ENCODE results near the gene KANSL1.
"Not testable (repeated sequence)": the region's sequence is repeated elsewhere in the genome, so short reads cannot be mapped to it uniquely, and the experiment has no call there.

KANSL1 gene

DNA sequence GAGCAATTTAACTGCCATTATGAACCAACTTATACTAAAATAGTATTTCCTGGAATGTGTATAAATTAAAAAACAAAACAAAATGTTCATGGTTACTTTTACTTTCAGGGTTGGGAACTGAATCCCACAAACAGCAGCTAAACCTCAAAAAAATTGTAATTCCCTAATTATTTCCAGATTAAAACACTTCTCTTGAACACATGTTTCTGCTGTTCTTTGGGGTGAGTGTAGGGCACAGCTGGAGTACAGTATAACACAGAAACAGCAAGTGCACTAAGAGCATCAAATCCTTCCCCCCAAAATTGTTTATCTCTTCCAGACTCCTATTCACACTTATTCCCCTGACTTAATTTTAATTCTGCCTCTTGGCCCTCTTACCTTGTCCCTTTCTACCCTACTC is 56.4 kb downstream of the KANSL1 start:
- DNase-seq, result no peak

DNA sequence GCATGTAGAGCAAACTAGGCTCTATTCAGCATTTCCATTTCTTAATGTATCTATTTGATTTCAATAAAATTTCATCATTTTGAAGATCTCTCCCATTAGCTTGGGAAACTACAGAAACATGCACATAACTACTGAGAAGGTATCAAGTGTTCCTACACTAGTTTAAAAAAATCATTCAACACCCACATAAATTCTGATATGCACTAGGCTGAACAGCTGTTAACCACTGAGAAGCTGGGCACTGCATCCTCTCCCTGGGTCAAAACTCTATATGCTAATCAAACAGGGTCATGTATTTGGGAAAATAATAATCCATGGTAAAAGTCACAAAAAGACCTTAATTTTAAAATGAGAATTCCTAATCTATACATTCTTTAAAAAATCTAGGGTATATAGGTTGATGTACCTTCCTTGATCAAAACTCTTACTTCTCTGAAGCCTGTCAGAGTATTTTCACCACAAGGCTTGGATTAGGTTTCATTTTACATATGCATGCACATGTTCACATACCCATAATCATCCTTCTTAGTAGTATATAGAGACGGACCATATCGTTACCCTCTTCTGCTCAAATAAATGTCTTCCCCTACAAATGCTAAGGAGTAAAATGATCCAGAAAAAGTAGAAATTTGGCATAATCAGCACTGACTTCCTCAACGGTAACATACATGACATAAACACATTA is 57.2 kb downstream of the KANSL1 start:
- no peak for DNase-seq

DNA sequence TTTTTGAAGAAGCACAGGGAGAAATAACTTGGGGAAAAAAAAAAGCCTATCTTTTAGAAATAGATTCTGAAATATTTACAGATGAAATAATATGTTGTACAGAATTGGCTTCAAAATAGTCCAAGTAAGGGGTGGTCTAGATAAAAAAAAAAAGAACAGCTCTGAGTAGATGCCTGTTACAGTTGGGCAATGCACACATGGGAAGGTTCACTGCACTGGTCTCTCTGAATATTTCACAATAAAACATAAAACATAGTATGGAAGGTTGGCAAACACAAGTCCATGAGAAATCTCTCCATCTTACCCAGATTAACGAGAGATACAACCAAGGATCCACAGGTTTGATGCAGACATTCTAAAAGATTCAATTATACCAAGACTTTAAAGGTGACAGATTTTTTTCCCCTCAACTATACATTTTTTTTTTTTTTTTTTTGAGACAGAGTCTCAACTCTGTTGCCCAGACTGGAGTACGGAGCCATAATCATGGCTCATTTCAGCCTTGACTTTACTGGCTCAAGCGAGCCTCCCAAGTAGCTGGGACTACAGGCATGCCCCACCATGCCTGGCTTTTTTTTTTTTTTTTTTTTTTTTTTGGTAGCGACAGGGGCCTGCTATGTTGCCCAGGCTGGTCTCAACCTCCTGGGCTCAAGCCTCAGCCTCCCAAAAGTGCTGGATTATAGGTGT is 58.0 kb downstream of the KANSL1 start:
- no peak for DNase-seq

DNA sequence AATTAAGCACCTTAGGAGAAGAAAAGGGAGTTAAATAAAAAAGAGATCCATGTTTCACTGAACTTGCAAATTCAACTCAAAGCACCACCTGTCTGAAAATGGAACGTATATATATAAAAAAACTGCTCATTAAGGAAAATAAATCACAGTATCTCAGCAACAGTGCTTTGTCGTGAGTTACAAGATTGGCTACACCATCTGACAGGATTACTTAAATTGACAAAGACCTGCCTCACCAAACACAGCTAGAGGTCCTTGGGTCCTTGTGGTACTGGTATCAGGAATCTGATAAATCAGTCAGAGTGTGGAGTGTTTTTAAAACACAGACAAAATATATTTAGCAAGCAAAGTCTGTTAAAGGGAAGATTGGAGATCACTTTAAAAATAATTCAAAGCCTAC is 63.9 kb downstream of the KANSL1 start:
- no peak for DNase-seq

DNA sequence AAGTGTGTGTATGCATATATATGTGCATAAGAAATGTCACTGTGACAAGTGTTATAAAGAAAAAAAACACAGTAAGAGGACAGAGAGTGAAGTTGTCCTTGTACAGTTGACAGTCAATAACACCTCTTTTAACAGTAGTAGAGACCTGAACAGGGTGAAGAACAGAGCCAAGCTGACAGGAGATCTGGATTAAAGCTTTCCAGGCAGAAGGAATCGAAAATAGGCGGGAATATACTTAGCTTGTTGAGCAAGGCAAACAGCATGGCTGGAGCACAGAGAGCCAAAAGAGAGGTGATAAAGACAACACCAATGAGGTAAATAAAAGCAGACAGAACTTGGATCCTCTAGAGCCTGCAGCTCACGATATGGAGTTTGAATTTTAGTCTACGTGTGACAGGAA is 64.8 kb downstream of the KANSL1 start:
- DNase-seq, result no peak

DNA sequence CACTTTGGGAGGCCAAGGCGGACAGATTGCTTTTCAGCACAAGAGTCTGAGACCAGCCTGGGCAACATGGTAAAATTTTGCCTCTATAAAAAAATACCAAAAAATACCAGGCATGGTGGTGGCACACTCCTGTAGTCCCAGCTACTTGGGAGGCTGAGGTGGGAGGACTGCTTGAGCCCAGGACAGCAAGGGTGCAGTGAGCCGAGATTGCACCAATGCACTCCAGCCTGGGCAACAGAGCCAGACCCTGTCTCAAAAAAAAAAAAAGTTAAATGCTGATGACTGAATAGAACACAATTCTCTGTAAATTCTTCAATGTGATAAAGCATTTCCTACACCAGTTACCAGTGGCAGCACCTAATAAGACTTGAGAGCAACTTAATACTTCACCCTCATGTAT is 65.7 kb downstream of the KANSL1 start:
- no peak for DNase-seq

DNA sequence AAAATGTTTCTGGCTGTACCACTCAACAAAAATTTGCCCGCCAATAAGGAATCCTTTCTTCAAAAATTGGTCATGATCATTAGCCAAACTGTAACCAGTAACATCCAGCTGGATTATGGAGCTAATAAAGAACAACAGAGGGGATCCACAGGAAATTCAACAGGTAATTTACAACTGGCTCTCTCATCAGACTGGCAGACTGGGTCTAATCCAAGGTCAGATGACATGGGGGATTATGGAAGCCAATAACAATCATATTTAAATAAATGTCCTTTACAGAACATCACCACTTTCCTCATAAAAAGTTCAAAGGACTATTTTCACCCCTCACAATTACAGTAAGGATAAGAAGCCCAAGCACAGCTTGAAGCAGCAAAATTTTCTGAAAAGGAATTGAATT is 66.4 kb downstream of the KANSL1 start:
- DNase-seq, result no peak

DNA sequence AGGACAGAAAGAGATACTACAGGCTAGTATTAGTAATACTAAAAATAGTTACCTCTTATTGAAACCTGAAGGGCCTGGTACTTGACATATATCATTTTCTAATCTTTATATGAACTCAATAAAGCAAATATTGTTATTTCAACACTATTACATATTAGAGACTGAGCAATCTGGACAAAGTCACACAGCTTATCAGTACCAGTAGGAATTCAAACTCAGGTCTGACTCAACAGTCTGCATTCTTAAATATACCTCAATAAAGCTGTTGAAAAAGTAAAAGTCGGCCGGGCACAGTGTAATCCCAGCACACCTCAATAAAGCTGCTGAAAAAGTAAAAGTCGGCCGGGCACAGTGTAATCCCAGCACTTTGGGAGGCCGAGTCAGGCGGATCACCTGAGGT is 67.4 kb downstream of the KANSL1 start:
- no peak for DNase-seq

DNA sequence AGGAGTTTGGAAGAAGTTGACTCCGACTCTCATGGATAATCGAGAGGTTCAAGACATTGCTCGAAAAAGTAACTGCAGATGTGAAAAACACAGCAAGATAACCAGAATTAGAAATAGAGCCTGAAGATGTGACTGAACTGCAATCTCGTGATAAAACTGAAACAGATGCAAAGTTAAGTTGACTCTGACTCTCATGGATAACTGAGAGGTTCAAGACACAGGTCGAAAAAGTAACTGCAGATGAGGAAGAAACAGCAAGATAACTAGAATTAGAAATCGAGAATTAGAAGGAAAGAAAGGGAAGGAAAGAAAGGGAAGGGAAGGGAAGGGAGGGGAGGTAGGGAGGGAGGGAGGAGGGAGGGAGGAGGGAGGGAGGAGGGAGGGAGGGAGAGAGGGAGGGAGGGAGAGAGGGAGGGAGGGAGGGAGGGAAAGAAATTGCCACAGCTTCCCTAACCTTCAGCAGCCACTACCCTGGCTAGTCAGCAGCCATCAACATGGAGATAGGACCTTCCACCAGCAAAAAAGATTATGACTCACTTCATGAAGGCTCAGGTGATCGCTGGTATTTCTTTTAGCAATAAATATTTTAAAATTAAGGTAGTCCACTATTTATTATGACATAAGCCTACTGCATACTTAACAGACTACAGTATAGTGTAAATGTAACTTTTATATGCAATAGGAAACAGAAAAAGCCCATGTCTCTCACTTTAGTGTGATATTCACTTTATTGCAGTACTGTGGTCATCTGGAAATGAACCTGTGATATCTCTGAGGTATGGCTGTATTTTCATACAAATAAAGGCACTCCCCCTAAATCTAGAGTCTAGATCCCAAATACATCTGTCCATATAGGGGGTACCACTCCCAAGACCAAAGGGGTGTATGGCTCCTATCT is 68.3 kb downstream of the KANSL1 start:
- DNase-seq, result no peak

DNA sequence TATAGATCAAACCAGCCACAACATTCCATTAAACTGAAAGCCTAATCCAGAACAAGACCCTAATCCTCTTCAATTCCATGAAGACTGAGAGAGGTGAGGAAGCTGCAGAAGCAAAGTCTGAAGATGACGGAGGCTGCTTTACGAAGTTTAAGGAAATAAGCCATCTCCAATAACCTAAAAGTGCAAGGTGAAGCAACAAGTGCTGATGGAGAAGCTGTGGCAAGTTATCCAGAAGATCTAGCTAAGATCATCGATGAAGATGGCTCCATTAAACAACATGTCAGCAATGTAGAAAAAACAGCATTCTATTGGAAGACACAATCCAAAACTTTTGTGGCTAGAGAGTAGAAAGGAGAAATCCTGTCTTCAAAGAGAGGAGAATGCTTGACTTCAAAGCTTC is 69.6 kb downstream of the KANSL1 start:
- no peak for DNase-seq

DNA sequence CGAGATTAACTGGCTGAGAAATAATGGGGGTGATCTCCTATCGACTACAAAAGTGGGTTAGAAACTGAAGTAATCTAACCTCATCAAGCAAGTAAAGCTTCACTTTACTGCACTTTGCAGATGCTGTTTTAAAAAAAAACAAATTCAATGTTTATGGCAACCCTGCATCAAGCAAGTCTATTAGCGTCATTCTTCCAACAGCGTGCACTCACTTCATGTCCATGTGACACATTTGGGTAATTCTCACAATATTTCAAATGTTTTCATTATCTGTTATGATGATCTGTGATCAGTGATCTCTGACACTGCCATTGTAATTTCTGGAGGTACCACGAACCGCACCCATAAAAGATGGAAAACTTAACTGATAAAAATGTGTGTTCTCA is 70.8 kb downstream of the KANSL1 start:
- no peak for DNase-seq

DNA sequence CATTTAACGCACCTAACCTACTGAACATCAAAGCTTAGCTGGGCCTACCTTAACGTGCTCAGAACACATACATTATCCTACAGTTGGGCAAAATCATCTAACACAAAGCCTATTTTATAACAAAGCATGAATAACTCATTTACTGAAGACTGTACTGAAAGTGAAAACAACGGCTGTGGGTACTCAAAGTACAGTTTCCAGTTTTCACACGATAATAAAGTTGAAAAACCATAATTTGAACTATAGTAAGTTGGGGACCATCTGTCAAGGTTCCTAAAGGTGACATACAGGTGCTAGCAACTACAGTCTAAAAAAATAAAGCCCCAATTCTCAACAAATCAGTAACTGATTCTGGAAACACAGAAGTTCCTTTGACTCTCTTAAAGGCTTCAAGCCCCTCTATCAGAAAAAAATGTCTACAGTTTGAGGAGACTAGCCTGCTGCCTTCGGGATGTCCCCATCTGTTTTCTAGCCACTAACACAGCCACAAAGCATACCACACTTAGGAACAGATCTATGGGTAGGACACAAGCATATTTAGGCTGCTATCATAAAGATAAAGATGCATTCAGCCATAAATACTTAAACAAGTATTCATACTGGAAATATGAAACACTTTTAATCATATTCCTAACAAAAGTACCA is 71.3 kb downstream of the KANSL1 start:
- no peak for DNase-seq

DNA sequence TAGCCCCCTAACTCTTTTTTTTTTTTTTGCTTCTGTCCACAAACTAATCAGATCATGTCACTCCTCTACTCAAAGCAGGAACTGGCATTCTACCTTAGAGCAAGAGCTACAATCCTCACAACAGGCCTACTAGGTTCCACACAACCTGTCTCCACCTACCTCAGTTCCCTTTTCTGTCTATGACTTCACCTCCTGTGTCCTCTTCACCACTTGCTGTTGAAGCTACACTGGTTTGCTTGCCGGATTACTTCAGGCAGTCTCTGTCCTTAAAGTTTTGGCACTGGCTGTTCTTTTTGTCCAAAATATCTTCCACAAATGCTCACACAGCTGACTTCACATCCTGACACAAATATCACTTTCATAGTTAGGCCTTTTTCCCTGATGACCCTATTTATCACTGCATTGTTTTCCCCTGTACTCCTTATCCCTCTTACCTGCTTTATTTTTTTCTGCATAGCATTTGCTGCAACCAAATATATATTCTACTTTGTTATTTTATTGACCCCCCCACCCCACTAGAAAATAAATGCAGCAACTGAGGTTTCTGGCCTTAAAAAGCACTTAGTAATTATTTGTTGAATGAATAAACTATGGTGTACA is 72.0 kb downstream of the KANSL1 start:
- no peak for DNase-seq

DNA sequence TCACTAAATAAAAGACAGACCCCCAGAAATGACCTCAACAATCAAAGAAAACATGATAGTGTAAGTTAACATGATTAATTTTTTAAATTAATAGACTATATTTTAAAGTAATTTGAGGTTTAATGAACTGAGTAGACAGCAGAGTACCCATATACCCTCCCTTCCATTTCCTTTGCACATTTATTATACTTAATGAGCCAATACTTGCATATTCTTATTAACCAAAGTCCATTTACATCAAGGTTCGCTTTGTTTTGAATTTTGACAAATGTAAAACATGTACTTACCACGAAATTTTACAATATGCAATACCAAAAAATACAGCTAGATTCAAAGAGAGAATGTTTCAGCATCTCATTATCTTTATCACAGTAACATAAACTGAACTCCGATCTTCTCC is 72.7 kb downstream of the KANSL1 start:
- DNase-seq, result no peak

DNA sequence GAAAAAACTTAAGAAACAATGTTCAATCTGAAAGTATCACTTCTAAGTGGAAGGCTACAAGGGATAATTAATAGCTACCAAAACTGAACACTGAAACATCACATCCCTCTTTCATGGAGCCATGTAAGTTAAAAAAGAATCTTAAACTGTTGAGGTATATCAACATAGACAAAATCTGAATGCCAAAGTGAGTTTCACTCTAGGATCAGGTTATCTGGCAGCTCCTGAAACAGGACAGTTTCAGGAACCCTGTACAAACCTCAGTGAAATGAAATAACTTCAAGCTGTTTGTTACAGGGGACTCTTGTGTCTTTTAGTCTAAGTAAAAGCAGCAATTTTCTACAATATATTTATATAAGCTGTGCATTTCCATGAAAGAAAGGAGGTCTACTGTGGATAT is 73.2 kb downstream of the KANSL1 start:
- DNase-seq, result no peak

DNA sequence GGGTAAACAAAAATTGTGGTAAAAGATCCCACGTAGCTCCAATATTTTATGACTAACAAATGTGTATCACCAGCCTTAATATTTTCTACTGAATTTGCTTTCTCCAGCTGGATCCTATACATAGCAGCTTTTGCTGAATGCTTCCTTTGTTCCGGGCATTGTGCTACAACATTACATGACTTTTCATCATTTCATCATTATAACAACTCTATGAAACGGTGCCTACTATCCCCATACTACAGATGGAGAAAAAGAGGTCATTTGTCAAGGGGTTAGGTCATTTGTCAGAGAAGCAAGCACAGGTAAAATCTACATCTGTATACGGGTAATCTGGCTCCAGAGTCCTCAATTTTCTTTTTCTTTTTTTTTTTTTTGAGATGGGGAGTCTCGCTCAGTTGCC is 74.3 kb downstream of the KANSL1 start:
- DNase-seq, result no peak

DNA sequence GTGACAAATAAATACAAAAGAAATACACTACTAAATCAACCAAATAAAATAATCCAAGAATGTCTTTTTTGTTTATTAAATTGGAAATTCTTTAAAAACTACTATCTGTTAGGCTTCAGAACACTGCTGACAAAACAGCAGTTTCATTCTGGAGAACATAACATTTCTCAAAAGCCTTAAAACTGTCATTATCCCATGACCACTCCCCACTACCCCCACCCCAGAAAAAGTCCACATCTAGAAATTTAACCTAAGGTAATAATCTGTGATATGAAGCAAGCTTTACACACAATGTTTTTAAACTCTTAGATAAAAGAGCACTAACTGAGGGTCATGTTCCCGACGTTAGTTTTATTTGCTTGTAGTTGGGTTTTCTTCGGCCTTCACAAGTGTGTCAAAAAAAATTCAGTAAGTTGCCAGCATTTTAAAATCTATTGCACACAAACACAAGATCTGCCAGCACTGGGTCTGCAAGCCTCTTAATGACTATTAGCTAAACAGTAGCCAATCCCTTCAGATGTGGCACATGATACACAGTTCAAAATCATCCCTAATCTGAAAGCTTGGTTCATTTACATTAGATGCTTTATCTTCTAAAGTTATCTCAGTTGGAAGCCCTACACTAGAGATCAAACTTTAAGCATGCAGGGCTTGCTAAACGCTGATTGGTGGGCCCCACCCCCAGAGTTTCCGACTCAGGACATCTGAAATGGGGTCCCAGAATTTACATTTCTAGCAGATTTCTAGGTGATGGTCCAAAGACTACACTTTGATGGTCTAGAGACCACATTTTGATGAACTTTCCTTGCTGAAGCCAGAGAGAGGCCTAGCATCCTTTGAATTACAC is 75.2 kb downstream of the KANSL1 start:
- DNase-seq, result no peak

DNA sequence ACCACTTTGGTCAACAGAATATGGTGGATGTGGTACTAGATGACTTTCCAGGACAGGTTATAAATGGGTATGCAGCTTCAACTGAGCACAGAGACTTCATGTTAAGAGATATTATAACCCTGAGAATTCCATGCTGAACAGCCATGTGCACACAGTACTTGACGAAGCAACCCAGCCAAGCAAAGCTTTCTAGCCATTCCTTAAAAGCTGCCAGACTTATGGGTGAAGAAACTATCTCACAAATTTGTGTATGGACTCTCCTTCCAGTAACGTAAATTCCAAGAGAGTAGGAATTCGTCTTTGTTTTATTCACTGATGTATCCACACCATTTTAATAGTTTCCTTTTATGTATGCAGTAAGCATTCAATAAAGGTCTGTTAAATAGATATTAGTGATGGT is 76.1 kb downstream of the KANSL1 start:
- no peak for DNase-seq

DNA sequence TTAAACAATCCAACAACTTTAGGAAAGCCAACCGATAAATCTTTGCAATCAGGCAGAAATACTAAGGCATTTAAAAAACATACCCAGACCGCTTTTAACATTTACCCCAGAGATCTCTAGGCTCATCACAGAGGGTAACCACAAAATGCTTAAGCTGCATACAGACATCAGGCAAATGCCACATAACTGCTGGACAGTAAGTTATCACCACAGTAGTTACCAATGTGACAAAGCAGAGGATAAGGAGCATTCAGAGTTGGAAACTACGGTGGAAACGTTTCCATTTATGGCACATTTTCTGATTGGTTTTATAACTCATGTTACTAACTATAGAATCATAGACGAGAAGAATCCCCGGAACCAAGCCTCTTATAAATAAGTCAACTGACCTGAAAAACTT is 77.5 kb downstream of the KANSL1 start:
- no peak for DNase-seq

DNA sequence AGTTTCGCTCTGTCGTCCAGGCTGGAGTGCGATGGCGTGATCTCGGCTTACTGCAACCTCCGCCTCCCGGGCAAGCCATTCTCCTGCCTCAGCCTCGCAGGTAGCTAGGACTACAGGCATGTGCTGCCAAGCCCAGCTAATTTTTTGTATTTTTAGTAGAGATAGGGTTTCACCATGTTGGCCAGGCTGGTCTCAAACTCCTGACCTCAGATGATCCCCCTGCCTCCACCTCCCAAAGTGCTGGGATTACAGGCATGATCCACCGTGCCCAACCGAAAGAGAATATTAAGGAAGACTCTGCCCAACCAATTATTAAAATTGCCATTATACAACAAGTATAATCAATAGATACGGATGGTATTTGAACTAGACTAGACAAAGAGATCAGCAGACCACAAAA is 82.0 kb downstream of the KANSL1 start:
- not testable (repeated sequence) for DNase-seq

DNA sequence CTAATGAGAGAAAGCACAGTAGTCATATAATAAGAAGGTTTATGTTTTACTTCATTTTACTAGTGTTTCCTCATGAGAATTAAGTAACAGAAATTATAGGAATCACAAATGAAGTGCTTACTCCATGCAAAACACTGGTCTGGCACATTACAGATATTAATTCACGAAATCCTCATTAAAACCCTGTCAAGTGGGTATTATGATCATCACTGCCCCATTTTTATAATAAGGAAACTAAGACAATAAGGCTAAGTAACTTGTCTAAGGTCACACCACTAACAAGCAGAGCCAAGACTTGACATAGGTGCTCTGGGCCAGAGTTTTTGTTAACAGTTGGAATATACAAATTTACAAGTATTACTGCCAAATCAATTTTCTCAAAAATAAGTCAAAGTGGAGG is 83.0 kb downstream of the KANSL1 start:
- DNase-seq, result no peak

DNA sequence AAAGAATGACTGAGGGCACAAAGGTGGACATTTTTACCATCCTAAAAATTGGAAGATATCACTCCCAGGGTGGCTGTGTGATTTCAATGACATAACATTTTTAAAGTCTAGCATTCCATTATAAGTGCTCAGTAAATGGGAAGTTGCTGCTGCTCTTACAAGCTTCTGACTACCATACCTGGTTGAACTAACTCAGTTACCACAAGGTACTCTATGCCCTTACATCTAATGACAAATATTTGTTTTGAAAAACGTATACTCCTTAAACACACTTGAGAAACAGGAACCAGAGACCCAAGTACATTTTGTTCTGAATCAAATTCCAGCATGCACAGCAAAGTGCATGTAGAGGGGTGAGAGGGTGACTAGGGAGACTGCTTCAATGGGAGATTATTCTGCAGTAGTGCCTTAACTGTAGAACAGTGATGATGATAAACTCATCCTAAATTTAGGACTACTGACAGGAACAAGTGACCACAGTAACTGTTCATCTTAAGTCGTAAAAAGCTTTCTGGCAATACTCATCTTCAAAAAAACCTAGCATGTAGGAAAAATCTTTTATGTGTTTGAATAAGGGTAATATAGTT is 83.5 kb downstream of the KANSL1 start:
- no peak for DNase-seq

All from activated CD4-positive, CD25-positive, alpha-beta regulatory T cell treated with anti-CD3 and anti-CD28 coated beads, Interleukin-2, amount 50 U/mL, for 72 hours (primary cell).